Measurements from ENCODE around the gene IQGAP3. TPM values are rescaled to one million over a fixed set of nuclear protein-coding genes. Genes with fewer than 3 reads are reported as not detected.
A peak's percentile ranks its signal among the peaks of the same experiment; 100 is the strongest.
"Not testable (repeated sequence)": the region's sequence is repeated elsewhere in the genome, so short reads cannot be mapped to it uniquely, and the experiment has no call there.

Gene IQGAP3
- total and polyA plus RNA-seq, 2 donors (not counting 1 experiment from before 2014, with no cell fraction given) = 2.7 to 16.0 TPM

- Histone ChIP-seq H3K4me1 (ENCODE audit: control insufficient read depth, extremely low read depth, insufficient read depth, low read length) (no peaks in the 10 kb centered on the region), H3K4me2 (ENCODE audit: extremely low read depth, insufficient read depth, low read length) (no peak overlapping the region), H2AFZ (ENCODE audit: low read length) (no peak overlapping the region), H3K4me3 (replicated peaks in 1 of 4; ENCODE audit: control extremely low read depth in 1 of 4, insufficient read depth in 1 of 4, low read depth in 3 of 4, low read length in 4 of 4) (no peak overlapping the region), H3K9me3 (ENCODE audit: control insufficient read depth, insufficient read depth, low read depth, low read length) (no peaks in the 10 kb centered on the region), H3K27ac (ENCODE audit: insufficient read depth, low read length) (no peak overlapping the region), H3K79me2 (ENCODE audit: control insufficient read depth, insufficient read depth, low read length) (no peaks in the 10 kb centered on the region), H3K27me3 (ENCODE audit: control insufficient read depth, insufficient read depth, low read length) (peaks cover 4% of the 10 kb centered on the region), H3K9ac (ENCODE audit: insufficient read depth, low read length) (no peak overlapping the region), H4K20me1 (ENCODE audit: control insufficient read depth, extremely low read depth, insufficient read depth, low read length) (no peaks in the 10 kb centered on the region), H3K36me3 (ENCODE audit: control insufficient read depth, insufficient read depth, low read length) (no peaks in the 10 kb centered on the region)
- no peak for DNase-seq (ENCODE audit: low read depth in 2 of 2)
- no peak for TF ChIP-seq EZH2 (IDR thresholded peaks at IDR 0.05; ENCODE audit: low read length, missing control alignments)
- TF ChIP-seq CTCF (conservative IDR thresholded peaks at IDR 0.05 in 1 of 2, IDR thresholded peaks at IDR 0.05 in 1 of 2; ENCODE audit: low read depth in 1 of 2, low read length in 2 of 2) = peak; percentile 32 to 47
Measured at GRCh38 chr1:156608981-156609380, 36.6 kb upstream of the IQGAP3 start.

GRCh38 chr1:156608036-156608674 is 35.8 kb upstream of the IQGAP3 start:
- Histone ChIP-seq H2AFZ (ENCODE audit: low read length) (no peak overlapping the region), H3K4me1 (ENCODE audit: control insufficient read depth, extremely low read depth, insufficient read depth, low read length) (no peaks in the 10 kb centered on the region), H4K20me1 (ENCODE audit: control insufficient read depth, extremely low read depth, insufficient read depth, low read length) (no peaks in the 10 kb centered on the region), H3K9ac (ENCODE audit: insufficient read depth, low read length) (no peak overlapping the region), H3K36me3 (ENCODE audit: control insufficient read depth, insufficient read depth, low read length) (no peaks in the 10 kb centered on the region), H3K9me3 (ENCODE audit: control insufficient read depth, insufficient read depth, low read depth, low read length) (no peaks in the 10 kb centered on the region), H3K4me2 (ENCODE audit: extremely low read depth, insufficient read depth, low read length) (no peak overlapping the region), H3K27ac (ENCODE audit: insufficient read depth, low read length) (no peak overlapping the region), H3K79me2 (ENCODE audit: control insufficient read depth, insufficient read depth, low read length) (no peaks in the 10 kb centered on the region), H3K27me3 (ENCODE audit: control insufficient read depth, insufficient read depth, low read length) (peaks cover 4% of the 10 kb centered on the region), H3K4me3 (replicated peaks in 1 of 4; ENCODE audit: control extremely low read depth in 1 of 4, insufficient read depth in 1 of 4, low read depth in 3 of 4, low read length in 4 of 4) (no peak overlapping the region)
- peak; percentile 63 to 75 for DNase-seq (ENCODE audit: low read depth in 2 of 2)
- TF ChIP-seq CTCF (conservative IDR thresholded peaks at IDR 0.05 in 1 of 2, IDR thresholded peaks at IDR 0.05 in 1 of 2; ENCODE audit: low read depth in 1 of 2, low read length in 2 of 2) (peak; percentile 86 to 87), EZH2 (IDR thresholded peaks at IDR 0.05; ENCODE audit: low read length, missing control alignments) (no peak)

- not testable (repeated sequence) for H3K4me2 ChIP-seq (ENCODE audit: extremely low read depth, insufficient read depth, low read length); H3K27me3 ChIP-seq (ENCODE audit: control insufficient read depth, insufficient read depth, low read length); DNase-seq (ENCODE audit: low read depth in 2 of 2); H3K4me1 ChIP-seq (ENCODE audit: control insufficient read depth, extremely low read depth, insufficient read depth, low read length); H3K4me3 ChIP-seq (replicated peaks in 1 of 4; ENCODE audit: control extremely low read depth in 1 of 4, insufficient read depth in 1 of 4, low read depth in 3 of 4, low read length in 4 of 4); H2AFZ ChIP-seq (ENCODE audit: low read length); H3K9ac ChIP-seq (ENCODE audit: insufficient read depth, low read length); H4K20me1 ChIP-seq (ENCODE audit: control insufficient read depth, extremely low read depth, insufficient read depth, low read length); H3K9me3 ChIP-seq (ENCODE audit: control insufficient read depth, insufficient read depth, low read depth, low read length); H3K27ac ChIP-seq (ENCODE audit: insufficient read depth, low read length); H3K36me3 ChIP-seq (ENCODE audit: control insufficient read depth, insufficient read depth, low read length); H3K79me2 ChIP-seq (ENCODE audit: control insufficient read depth, insufficient read depth, low read length)
Measured at GRCh38 chr1:156607344-156607743, 35.0 kb upstream of the IQGAP3 start.
